ENCODE measurements around the gene ZBTB38.

GRCh38 chr3:141399200-141399599 lies 30.9 kb downstream of the ZBTB38 start:
- no peak for TF ChIP-seq EP300 (conservative IDR thresholded peaks at IDR 0.05; ENCODE audit: poor library complexity, severe bottlenecking)
- TF ChIP-seq CTCF (IDR thresholded peaks at IDR 0.05; ENCODE audit: poor library complexity, severe bottlenecking), result no peak
- TF ChIP-seq EZH2 (IDR thresholded peaks at IDR 0.05; ENCODE audit: borderline replicate concordance, insufficient read depth, low read length, poor library complexity, severe bottlenecking), result no peak
- TF ChIP-seq REST (IDR thresholded peaks at IDR 0.05; ENCODE audit: borderline replicate concordance), result no peak
- TF ChIP-seq POLR2AphosphoS5 (IDR thresholded peaks at IDR 0.05), result no peak
- TF ChIP-seq SMC3 (conservative IDR thresholded peaks at IDR 0.05; ENCODE audit: poor library complexity), result no peak
- no peak for TF ChIP-seq RAD21 (conservative IDR thresholded peaks at IDR 0.05)
- TF ChIP-seq TAF1 (IDR thresholded peaks at IDR 0.05; ENCODE audit: low read depth), result no peak

Data from neural cell (in vitro differentiated cells).